ENCODE results near the gene SIAH2. TPM values are rescaled to one million over a fixed set of nuclear protein-coding genes. Genes with fewer than 3 reads are reported as not detected.
A peak's percentile ranks its signal among the peaks of the same experiment; 100 is the strongest.

Gene SIAH2
- total RNA-seq, 3 donors from 2014 or later = 37.4 to 40.3 (median 39.1) TPM

DNA sequence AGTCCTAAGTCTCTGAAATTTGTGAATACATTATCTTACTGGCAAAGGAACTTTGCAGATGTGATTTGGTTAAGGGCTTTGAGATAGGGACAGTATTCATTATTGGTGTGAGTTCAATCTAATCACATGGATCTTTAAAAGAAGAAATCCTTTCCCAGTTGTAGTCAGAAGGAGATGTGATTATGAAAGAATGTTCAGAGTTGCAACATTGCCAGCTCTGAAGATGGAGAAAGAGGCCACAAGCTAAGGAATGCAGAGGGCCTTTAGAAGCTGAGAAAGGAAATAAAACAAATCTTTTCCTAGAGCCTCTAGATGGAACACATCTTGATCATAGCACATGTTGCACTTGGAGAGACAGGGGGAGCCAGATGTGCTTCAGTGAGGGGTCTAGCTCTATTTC is 27.7 kb upstream of the SIAH2 start:
- Histone ChIP-seq H3K27me3 (no peaks in the 10 kb centered on the region), H3K9me3 (no peaks in the 10 kb centered on the region), H3K4me1 (no peaks in the 10 kb centered on the region), H3K4me3 (no peak overlapping the region), H3K27ac (no peak overlapping the region), H3K36me3 (no peaks in the 10 kb centered on the region)
- intact Hi-C loops (cut with DNase I; ENCODE audit: low total_unique reads) = no loop called here
- DNase-seq (ENCODE audit: low spot score in 2 of 2) = no peak
- TF ChIP-seq POLR2AphosphoS5 (IDR thresholded peaks at IDR 0.05) (no peak), CTCF (IDR thresholded peaks at IDR 0.05) (no peak), POLR2A (IDR thresholded peaks at IDR 0.05) (no peak)

GRCh38 chr3:150789451-150789850 is 26.5 kb upstream of the SIAH2 start:
- DNase-seq (ENCODE audit: low spot score in 2 of 2) = no peak
- Histone ChIP-seq H3K27me3 (no peaks in the 10 kb centered on the region), H3K9me3 (no peaks in the 10 kb centered on the region), H3K27ac (no peak overlapping the region), H3K4me1 (no peaks in the 10 kb centered on the region), H3K36me3 (no peaks in the 10 kb centered on the region), H3K4me3 (no peak overlapping the region)
- intact Hi-C loops (cut with DNase I; ENCODE audit: low total_unique reads) = no loop called here
- TF ChIP-seq POLR2AphosphoS5 (IDR thresholded peaks at IDR 0.05) = no peak
- TF ChIP-seq CTCF (IDR thresholded peaks at IDR 0.05) = no peak
- TF ChIP-seq POLR2A (IDR thresholded peaks at IDR 0.05) = no peak

DNA sequence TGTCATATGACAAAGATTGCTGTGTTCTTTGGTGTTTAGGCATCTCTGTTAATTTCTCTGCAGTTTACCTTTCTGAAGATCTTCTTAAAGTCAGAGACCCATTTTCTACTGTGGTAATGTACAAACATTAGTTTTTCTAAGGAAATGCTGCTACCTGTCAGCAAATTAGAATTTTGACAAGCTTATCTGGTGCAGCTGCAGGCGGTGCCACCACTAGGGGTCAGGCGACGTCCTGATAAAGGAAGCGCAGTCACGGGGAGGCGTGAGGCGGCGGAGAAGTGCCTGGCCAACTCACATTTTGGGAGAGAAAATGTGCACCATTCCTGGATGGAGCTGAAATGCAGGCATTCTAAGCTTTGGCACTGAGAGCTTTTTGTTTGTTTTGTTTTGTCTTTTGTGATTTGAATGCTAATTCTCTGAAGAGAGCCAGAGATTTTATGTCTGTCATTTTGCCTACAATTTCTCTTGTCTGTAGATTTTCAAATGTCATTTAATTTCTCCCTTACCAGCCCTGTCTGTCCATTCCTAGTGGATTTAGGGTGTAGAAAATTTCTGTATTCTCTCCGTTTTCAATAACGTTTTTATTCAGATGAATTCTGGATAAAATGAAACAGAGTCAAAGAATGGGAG is 24.9 kb upstream of the SIAH2 start:
- H3K36me3 ChIP-seq = no peaks in the 10 kb centered on the region
- no peak overlapping the region for H3K27ac ChIP-seq
- DNase-seq (ENCODE audit: low spot score in 2 of 2) = peak; percentile 45 to 80
- intact Hi-C loops (cut with DNase I; ENCODE audit: low total_unique reads) = no loop called here
- no peak for TF ChIP-seq POLR2A (IDR thresholded peaks at IDR 0.05)
- TF ChIP-seq CTCF (IDR thresholded peaks at IDR 0.05) = peak; percentile 61 to 83 (median 74)
- H3K4me3 ChIP-seq = no peak overlapping the region
- no peaks in the 10 kb centered on the region for H3K27me3 ChIP-seq
- H3K9me3 ChIP-seq = no peaks in the 10 kb centered on the region
- H3K4me1 ChIP-seq = no peaks in the 10 kb centered on the region

GRCh38 chr3:150786791-150787190 is 23.8 kb upstream of the SIAH2 start:
- TF ChIP-seq POLR2A (IDR thresholded peaks at IDR 0.05) = no peak
- no peak for TF ChIP-seq POLR2AphosphoS5 (IDR thresholded peaks at IDR 0.05)
- TF ChIP-seq CTCF (IDR thresholded peaks at IDR 0.05) = no peak
- no peak for DNase-seq (ENCODE audit: low spot score in 2 of 2)
- no peak overlapping the region for H3K27ac ChIP-seq
- H3K9me3 ChIP-seq = no peaks in the 10 kb centered on the region
- no peaks in the 10 kb centered on the region for H3K36me3 ChIP-seq
- H3K4me1 ChIP-seq = no peaks in the 10 kb centered on the region
- intact Hi-C loops (cut with DNase I; ENCODE audit: low total_unique reads) = no loop called here
- no peaks in the 10 kb centered on the region for H3K27me3 ChIP-seq
- no peak overlapping the region for H3K4me3 ChIP-seq

DNA sequence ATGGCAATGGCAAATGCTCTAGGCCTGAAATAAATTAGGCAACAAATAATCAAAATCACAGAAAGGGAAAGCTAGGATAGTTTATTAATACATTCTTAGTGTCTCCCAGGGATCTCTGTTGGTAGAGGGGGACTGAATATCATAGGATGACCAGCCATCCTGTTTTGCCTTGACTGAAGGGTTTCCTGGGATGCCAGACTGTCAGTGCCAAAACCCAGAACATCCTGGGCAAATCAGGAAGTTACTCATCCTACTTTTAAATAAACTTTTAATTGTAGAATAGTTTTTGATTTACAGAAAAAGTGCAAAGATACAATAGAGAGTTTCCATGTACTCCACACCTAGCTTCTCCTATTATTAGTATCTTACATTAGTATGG is 21.8 kb upstream of the SIAH2 start:
- intact Hi-C loops (cut with DNase I; ENCODE audit: low total_unique reads) = no loop called here

More for the DNA sequence above, 21.8 kb upstream of the SIAH2 start:
- Histone ChIP-seq H3K36me3 (no peaks in the 10 kb centered on the region), H3K27me3 (no peaks in the 10 kb centered on the region), H3K27ac (no peak overlapping the region), H3K9me3 (no peaks in the 10 kb centered on the region), H3K4me3 (no peak overlapping the region), H3K4me1 (no peaks in the 10 kb centered on the region)
- TF ChIP-seq POLR2AphosphoS5 (IDR thresholded peaks at IDR 0.05) (no peak), POLR2A (IDR thresholded peaks at IDR 0.05) (no peak), CTCF (IDR thresholded peaks at IDR 0.05) (no peak)
- no peak for DNase-seq (ENCODE audit: low spot score in 2 of 2)

All from breast epithelium (tissue), 4 donors.